ENCODE data around the gene HBEGF.

DNA sequence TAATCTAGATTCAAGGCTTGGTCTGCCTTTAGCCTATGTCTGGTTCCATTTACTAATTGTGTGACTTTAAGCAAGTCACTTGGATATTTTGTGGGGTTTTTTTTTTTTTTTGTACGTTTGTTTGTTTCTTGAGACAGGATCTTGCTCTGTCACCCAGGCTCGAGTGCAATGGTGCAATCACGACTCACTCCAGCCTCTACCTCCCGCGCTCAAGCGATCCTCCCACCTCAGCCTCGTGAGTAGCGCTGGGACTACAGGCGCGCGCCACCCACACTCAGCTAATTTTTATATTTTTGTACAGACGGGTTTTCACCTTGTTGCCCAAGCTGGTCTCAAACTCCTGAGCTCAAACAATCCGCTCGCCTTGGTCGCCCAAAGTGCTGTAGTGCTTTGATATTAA is 42.4 kb downstream of the HBEGF start:
- TF ChIP-seq CTCF (IDR thresholded peaks at IDR 0.05; ENCODE audit: low read depth, low read length) (no peak), POLR2A (IDR thresholded peaks at IDR 0.05; ENCODE audit: extremely low read depth, insufficient read length) (no peak), MAX (IDR thresholded peaks at IDR 0.05; ENCODE audit: low read depth, low read length) (no peak), MYC (IDR thresholded peaks at IDR 0.05; ENCODE audit: low read depth, low read length) (no peak)
